OCI-LY3 (cell line): ENCODE data around the gene FSTL4.

ENCODE experiments used
- EZH2phosphoT487 ChIP-seq: fragments of 200-600 bp; shearing (Covaris generic); IDR thresholded peaks from 2 replicates; pipeline ENCODE4 v1.6.1; 2018; ENCODE audit warnings: antibody characterized with exemption, mixed run types, low read depth
- TF ChIP-seq, protein P1 (sequence below): fragments of 200-600, 300-600 bp; sonication (generic); IDR thresholded peaks from 2 replicates; pipeline ENCODE4 v1.5.1; 2014; ENCODE audit warnings: antibody characterized with exemption, low read length, low read depth

GRCh38 chr5:133393776-133394476 is 218.4 kb downstream of the FSTL4 start:
- TF ChIP-seq, protein P1, sequence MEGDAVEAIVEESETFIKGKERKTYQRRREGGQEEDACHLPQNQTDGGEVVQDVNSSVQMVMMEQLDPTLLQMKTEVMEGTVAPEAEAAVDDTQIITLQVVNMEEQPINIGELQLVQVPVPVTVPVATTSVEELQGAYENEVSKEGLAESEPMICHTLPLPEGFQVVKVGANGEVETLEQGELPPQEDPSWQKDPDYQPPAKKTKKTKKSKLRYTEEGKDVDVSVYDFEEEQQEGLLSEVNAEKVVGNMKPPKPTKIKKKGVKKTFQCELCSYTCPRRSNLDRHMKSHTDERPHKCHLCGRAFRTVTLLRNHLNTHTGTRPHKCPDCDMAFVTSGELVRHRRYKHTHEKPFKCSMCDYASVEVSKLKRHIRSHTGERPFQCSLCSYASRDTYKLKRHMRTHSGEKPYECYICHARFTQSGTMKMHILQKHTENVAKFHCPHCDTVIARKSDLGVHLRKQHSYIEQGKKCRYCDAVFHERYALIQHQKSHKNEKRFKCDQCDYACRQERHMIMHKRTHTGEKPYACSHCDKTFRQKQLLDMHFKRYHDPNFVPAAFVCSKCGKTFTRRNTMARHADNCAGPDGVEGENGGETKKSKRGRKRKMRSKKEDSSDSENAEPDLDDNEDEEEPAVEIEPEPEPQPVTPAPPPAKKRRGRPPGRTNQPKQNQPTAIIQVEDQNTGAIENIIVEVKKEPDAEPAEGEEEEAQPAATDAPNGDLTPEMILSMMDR, result no peak
- no peak for TF ChIP-seq EZH2phosphoT487
